Stimulated activated CD8-positive, alpha-beta memory T cell treated with anti-CD3 and anti-CD28 coated beads, Interleukin-7, amount 100 ng/mL, for 4 hours (primary cell): Measurements from ENCODE around the gene DNAI2.
A peak's percentile ranks its signal among the peaks of the same experiment; 100 is the strongest.

Experiments used
- DNase-seq, 2 donors: peaks; one replicate each; pipeline ENCODE4 v3.0.0-alpha.2; 2020; ENCODE audit warnings: low read depth in 2 of 2

The DNAI2 gene

GRCh38 chr17:74304184-74304583, 30.1 kb downstream of the DNAI2 start:
- DNase-seq, result no peak

GRCh38 chr17:74305865-74306654, 32.0 kb downstream of the DNAI2 start:
- DNase-seq, result no peak

- DNase-seq, result no peak
These were observed 34.1 kb downstream of the DNAI2 start for GRCh38 chr17:74307984-74308773.

GRCh38 chr17:74309902-74310301, 35.9 kb downstream of the DNAI2 start:
- DNase-seq, result no peak

- DNase-seq, result no peak
These were observed 40.8 kb downstream of the DNAI2 start for GRCh38 chr17:74314877-74315276.

- no peak for DNase-seq
These were observed 42.2 kb downstream of the DNAI2 start for GRCh38 chr17:74316220-74316619.

- DNase-seq, result no peak
These were observed 43.0 kb downstream of the DNAI2 start for GRCh38 chr17:74317071-74317470.

- no peak for DNase-seq
These were observed 44.4 kb downstream of the DNAI2 start for GRCh38 chr17:74318391-74318790.

GRCh38 chr17:74324521-74324920, 50.5 kb downstream of the DNAI2 start:
- no peak for DNase-seq

- DNase-seq, result no peak
These were observed 51.3 kb downstream of the DNAI2 start for GRCh38 chr17:74325376-74325742.

GRCh38 chr17:74325743-74326379, 51.8 kb downstream of the DNAI2 start, which contains the start of gene KIF19:
TSS of gene KIF19 (plus strand) at chr17:74326226. CDS start at chr17:74326350, 124 bp downstream.
- peak; percentile 8 to 51 for DNase-seq

GRCh38 chr17:74326506-74326905, 52.5 kb downstream of the DNAI2 start:
- no peak for DNase-seq

GRCh38 chr17:74328487-74328886, 54.5 kb downstream of the DNAI2 start:
- DNase-seq, result no peak

- no peak for DNase-seq
These were observed 55.3 kb downstream of the DNAI2 start for GRCh38 chr17:74329378-74329777.

GRCh38 chr17:74330446-74330845, 56.4 kb downstream of the DNAI2 start:
- no peak for DNase-seq

GRCh38 chr17:74332017-74332650, 58.1 kb downstream of the DNAI2 start:
- no peak for DNase-seq

- DNase-seq, result no peak
These were observed 58.8 kb downstream of the DNAI2 start for GRCh38 chr17:74332763-74333283.

GRCh38 chr17:74334393-74335039, 60.5 kb downstream of the DNAI2 start:
- DNase-seq, result no peak

- DNase-seq, result no peak
These were observed 61.6 kb downstream of the DNAI2 start for GRCh38 chr17:74335529-74336062.

- DNase-seq, result no peak
These were observed 62.3 kb downstream of the DNAI2 start for GRCh38 chr17:74336307-74336706.
